Stomach (tissue), 4 donors: Measurements from ENCODE around the gene CENPT.

Experiments
- CTCF ChIP-seq, 7 experiments: fragments of 450-650 bp in 4 of 7; fragments of 200-600 bp in 3 of 7; sonication (generic) in 3 of 7; IDR thresholded peaks; one replicate each; pipeline ENCODE4 v1.5.1; 2016 to 2019; ENCODE audit warnings: antibody characterized with exemption in 7 of 7, control low read depth in 2 of 7, mild to moderate bottlenecking in 1 of 7
- EP300 ChIP-seq: sonication (generic); formaldehyde crosslinking; IDR thresholded peaks from one replicate; pipeline ENCODE4 v1.6.1; 2017; ENCODE audit warnings: antibody characterized with exemption
- POLR2A ChIP-seq, 4 donors: fragments of 450-650 bp; IDR thresholded peaks; one replicate each; pipeline ENCODE4 v1.6.1; 2016; ENCODE audit warnings: antibody characterized with exemption in 4 of 4, control low read depth in 2 of 4, mild to moderate bottlenecking in 1 of 4, moderate library complexity in 1 of 4
- POLR2AphosphoS5 ChIP-seq, 3 donors: sonication (generic); formaldehyde crosslinking; IDR thresholded peaks; one replicate each; pipeline ENCODE4 v1.6.1; 2016; ENCODE audit warnings: antibody characterized with exemption in 3 of 3

- TF ChIP-seq POLR2A (IDR thresholded peaks at IDR 0.05): no peak
- TF ChIP-seq CTCF (IDR thresholded peaks at IDR 0.05): no peak
- no peak for TF ChIP-seq POLR2AphosphoS5 (IDR thresholded peaks at IDR 0.05)
- no peak for TF ChIP-seq EP300
Measured at GRCh38 chr16:67883146-67883871, 35.8 kb upstream of the CENPT start.
